HepG2 (cell line): ENCODE data around the gene RPS6KA2. TPM values are rescaled to one million over a fixed set of nuclear protein-coding genes. Genes with fewer than 3 reads are reported as not detected.

Experiments
- ATAC-seq: fragments of 200-7000 bp; cut with Tn5 transposase; 3 replicates; pipeline ENCODE4 v1.9.1; 2020; ENCODE audit warnings: mild to moderate bottlenecking, moderate library complexity
- BruUV-seq: library from RNA; stranded (reverse); fragments of 400-500 nt; replicated peaks from 2 replicates; lab custom pipeline; 2021; lab: Mats Ljungman, UMichigan
- CTCF ChIA-PET: fragments of 300-600 bp; formaldehyde crosslinking; extraction: SDS; loops from one replicate; lab custom pipeline; 2021; ENCODE audit warnings: low total read pairs, inconsistent platforms, low intra/inter-chr PET ratio; lab: Yijun Ruan, JAX
- POLR2A ChIA-PET: fragments of 350-600 bp; sonication (Branson Sonifier 250); formaldehyde crosslinking; loops from one replicate; lab custom pipeline; 2020; ENCODE audit warnings: antibody characterized with exemption, inconsistent platforms; lab: Yijun Ruan, JAX
- DNase-seq: peaks from one replicate; pipeline ENCODE4 v3.0.0-alpha.2; 2015; ENCODE audit warnings: low spot score
- FAIRE-seq: peaks from 3 replicates; lab custom pipeline; 2011; peaks lifted over from hg19 to GRCh38; lab: Jason Lieb, UNC
- H2AFZ ChIP-seq: one replicate; pipeline ENCODE4 v1.6.1; 2011; ENCODE audit warnings: low read length, inconsistent platforms
- H3K27ac ChIP-seq: fragments of 300-600 bp; 3 replicates; pipeline ENCODE4 v1.8.0; 2011; ENCODE audit warnings: mixed run types, mild to moderate bottlenecking, mixed read lengths, low read length, inconsistent platforms; ENCODE audit not compliant: insufficient read depth; ENCODE audit errors: extremely low read length
- H3K27me3 ChIP-seq, 2 experiments: fragments of 200-600 bp in 1 of 2; 2 replicates in 1 of 2; 3 replicates in 1 of 2; pipeline versions ENCODE4 v1.6.0 to v1.8.0; 2011; ENCODE audit warnings: low read length in 2 of 2, mild to moderate bottlenecking in 2 of 2, moderate library complexity in 2 of 2, inconsistent platforms in 1 of 2; ENCODE audit not compliant: insufficient read depth in 2 of 2, control insufficient read depth in 1 of 2
- H3K36me3 ChIP-seq, 2 experiments: fragments of 200-600 bp in 1 of 2; replicated peaks in 1 of 2; 2 replicates in 1 of 2; 3 replicates in 1 of 2; pipeline versions ENCODE4 v1.5.1 to v1.8.0; 2011; ENCODE audit warnings: low read length in 2 of 2, inconsistent platforms in 1 of 2; ENCODE audit not compliant: insufficient read depth in 2 of 2, control insufficient read depth in 1 of 2
- H3K4me1 ChIP-seq: 2 replicates; pipeline ENCODE4 v1.5.1; 2012; ENCODE audit warnings: low read length, inconsistent platforms; ENCODE audit not compliant: insufficient read depth
- H3K4me2 ChIP-seq: 2 replicates; pipeline ENCODE4 v1.6.0; 2011; ENCODE audit warnings: low read depth, low read length, inconsistent platforms
- H3K4me3 ChIP-seq, 3 experiments: fragments of 200-600 bp in 1 of 3; sonication (generic), shearing (Covaris generic) in 1 of 3; replicated peaks in 1 of 3; 2 replicates each; pipeline ENCODE4 v1.5.1; 2011 to 2016; ENCODE audit warnings: low read length in 3 of 3, inconsistent platforms in 2 of 3, low read depth in 2 of 3, mild to moderate bottlenecking in 2 of 3, control low read depth in 1 of 3, mixed read lengths in 1 of 3; ENCODE audit not compliant: insufficient read depth in 1 of 3
- H3K79me2 ChIP-seq: one replicate; pipeline ENCODE4 v1.6.1; 2011; ENCODE audit warnings: low read length, inconsistent platforms; ENCODE audit not compliant: insufficient read depth
- H3K9ac ChIP-seq: 2 replicates; pipeline ENCODE4 v1.6.0; 2011; ENCODE audit warnings: mild to moderate bottlenecking, low read depth, low read length, inconsistent platforms; ENCODE audit not compliant: insufficient read depth
- H3K9me3 ChIP-seq: 2 replicates; pipeline ENCODE4 v1.5.1; 2012; ENCODE audit warnings: mild to moderate bottlenecking, low read length
- H4K20me1 ChIP-seq: 2 replicates; pipeline ENCODE4 v1.6.0; 2011; ENCODE audit warnings: inconsistent platforms, mild to moderate bottlenecking, low read length, moderate library complexity; ENCODE audit not compliant: insufficient read depth
- CBFB ChIP-seq: sonication (generic); formaldehyde crosslinking; IDR thresholded peaks from 2 replicates; pipeline ENCODE4 v1.4.0; 2020; ENCODE audit warnings: missing genetic modification reagents
- FOXA3 ChIP-seq: IDR thresholded peaks from 2 replicates; pipeline ENCODE4 v1.6.1; 2016; ENCODE audit warnings: missing genetic modification reagents, missing compliant biosample characterization
- GZF1 ChIP-seq: sonication (generic); formaldehyde crosslinking; IDR thresholded peaks from 2 replicates; pipeline ENCODE4 v1.5.1; 2020; ENCODE audit warnings: mild to moderate bottlenecking, missing genetic modification reagents
- NCOR1 ChIP-seq: fragments of 200-600 bp; sonication (generic); IDR thresholded peaks from 2 replicates; pipeline ENCODE4 v1.7.0; 2017; ENCODE audit warnings: antibody characterized with exemption, low read length, borderline replicate concordance
- NFYC ChIP-seq: IDR thresholded peaks from 2 replicates; pipeline ENCODE4 v1.6.1; 2016; ENCODE audit warnings: missing genetic modification reagents, missing compliant biosample characterization
- ZBTB3 ChIP-seq: sonication (generic); formaldehyde crosslinking; IDR thresholded peaks from 2 replicates; pipeline ENCODE4 v1.4.0; 2020; ENCODE audit warnings: low read depth, mild to moderate bottlenecking, moderate library complexity, missing genetic modification reagents, borderline replicate concordance
- ZNF567 ChIP-seq: sonication (generic); formaldehyde crosslinking; IDR thresholded peaks from 2 replicates; pipeline ENCODE4 v1.8.1; 2023; ENCODE audit warnings: mild to moderate bottlenecking, missing genetic modification reagents, borderline replicate concordance
- WGBS: methylation state at CpG from one replicate; pipeline ENCODE4 v1.1.6; 2017; ENCODE audit warnings: low lambda C conversion rate; 5-methylcytosine and 5-hydroxymethylcytosine counted together
- in situ Hi-C: cut with HindIII; loops from 2 replicates; pipeline ENCODE4 v1.10.0; 2017; ENCODE audit warnings: low pct_unique_long_range_greater_than_20kb; ENCODE audit not compliant: extremely low pct_ligation_motif_present
- intact Hi-C: fragments of 100-400 bp; cut with micrococcal nuclease; formaldehyde crosslinking; loops from one replicate; pipeline ENCODE4 v1.10.0; 2022; ENCODE audit not compliant: unreplicated experiment
- polyA plus RNA-seq, 8 experiments: library from polyadenylated mRNA; depleted of rRNA in 3 of 8; stranded (reverse) in 7 of 8; unstranded in 1 of 8; fragments of >200 nt; fragmentation: Illumina TruSeq in 4 of 8; extraction: Trizol in 4 of 8; gene quantifications; 2 replicates each; pipeline versions ENCODE4 v1.2.1 to v1.2.3, GENCODE V29; 2011 to 2016; ENCODE audit warnings: low read depth in 4 of 8, missing spikeins in 1 of 8, mixed read lengths in 1 of 8; ENCODE audit not compliant: insufficient read depth in 1 of 8
- total RNA-seq, 5 experiments: library from RNA; depleted of rRNA; stranded (reverse); fragments of >200 nt; fragmentation: Illumina TruSeq; extraction: Trizol; gene quantifications; 2 replicates each; pipeline ENCODE4 v1.2.3, GENCODE V29; 2016; ENCODE audit warnings: low read depth in 1 of 5
- TF ChIP-seq, protein P1 (sequence below): sonication (generic); formaldehyde crosslinking; IDR thresholded peaks from 2 replicates; pipeline ENCODE4 v1.4.0; 2020; ENCODE audit warnings: missing genetic modification reagents
- TF ChIP-seq, protein P2 (sequence below): sonication (generic); formaldehyde crosslinking; IDR thresholded peaks from 2 replicates; pipeline ENCODE4; 2020; ENCODE audit warnings: missing genetic modification reagents, mild to moderate bottlenecking, borderline replicate concordance
- TF ChIP-seq, protein P3 (sequence below): sonication (generic); formaldehyde crosslinking; IDR thresholded peaks from 2 replicates; pipeline ENCODE4 v1.5.0; 2020; ENCODE audit warnings: mild to moderate bottlenecking, missing genetic modification reagents
- TF ChIP-seq, protein P4 (sequence below): sonication (generic); formaldehyde crosslinking; IDR thresholded peaks from 2 replicates; pipeline ENCODE4 v1.4.0; 2020; ENCODE audit warnings: missing genetic modification reagents, low read depth, mild to moderate bottlenecking, borderline replicate concordance
- TF ChIP-seq, protein P5 (sequence below): fragments of 450-650 bp; IDR thresholded peaks from 2 replicates; pipeline ENCODE4 v1.6.1; 2017; ENCODE audit warnings: mild to moderate bottlenecking

RPS6KA2 gene
- total and polyA plus RNA-seq, 2 of the 13 experiments (the other 11 are each of a cell fraction or from before 2014, with no cell fraction given): 0.22 to 0.38 TPM

DNA sequence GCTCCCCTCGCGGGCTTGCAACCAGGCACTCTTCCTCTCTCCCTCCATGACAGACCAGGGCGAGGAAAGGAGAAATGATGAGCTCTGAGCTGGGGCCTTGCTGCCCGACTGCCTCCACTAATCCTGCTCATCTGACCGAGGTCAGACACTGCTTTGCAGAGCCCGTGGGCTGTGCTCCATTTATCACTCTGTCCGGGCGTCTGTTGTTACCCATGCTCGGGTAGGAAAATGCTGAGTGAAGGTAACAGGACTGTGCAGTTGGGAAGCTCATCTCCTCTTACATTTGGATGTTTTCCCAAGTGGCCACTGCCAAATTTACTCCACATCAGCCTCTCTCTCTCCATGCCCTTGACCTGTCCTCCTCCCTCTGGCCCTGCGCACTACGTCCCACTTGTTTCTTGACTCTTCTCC, 14.6 kb downstream of the RPS6KA2 start:
- no peaks in the 10 kb centered on the region for H3K36me3 ChIP-seq
- H4K20me1 ChIP-seq: no peaks in the 10 kb centered on the region
- POLR2A ChIA-PET: no interaction called here
- in situ Hi-C loops: no loop called here
- FAIRE-seq (no peak), ATAC-seq (peak; percentile 28; the same call in 1 of the 3 replicates), DNase-seq (no peak)
- no peak overlapping the region for H3K4me3 ChIP-seq
- WGBS: 33% methylated on average over 7 of the region's 11 CpGs
- H3K79me2 ChIP-seq: no peaks in the 10 kb centered on the region
- H3K9me3 ChIP-seq: no peaks in the 10 kb centered on the region
- H3K27ac ChIP-seq: no peak overlapping the region
- TF ChIP-seq ZBTB3 (no peak), ZNF567 (no peak), GZF1 (CRISPR knock-in tag) (no peak), NCOR1 (no peak), NFYC (CRISPR knock-in tag) (no peak), FOXA3 (CRISPR knock-in tag) (no peak), CBFB (CRISPR knock-in tag) (no peak)
- TF ChIP-seq, protein P1, sequence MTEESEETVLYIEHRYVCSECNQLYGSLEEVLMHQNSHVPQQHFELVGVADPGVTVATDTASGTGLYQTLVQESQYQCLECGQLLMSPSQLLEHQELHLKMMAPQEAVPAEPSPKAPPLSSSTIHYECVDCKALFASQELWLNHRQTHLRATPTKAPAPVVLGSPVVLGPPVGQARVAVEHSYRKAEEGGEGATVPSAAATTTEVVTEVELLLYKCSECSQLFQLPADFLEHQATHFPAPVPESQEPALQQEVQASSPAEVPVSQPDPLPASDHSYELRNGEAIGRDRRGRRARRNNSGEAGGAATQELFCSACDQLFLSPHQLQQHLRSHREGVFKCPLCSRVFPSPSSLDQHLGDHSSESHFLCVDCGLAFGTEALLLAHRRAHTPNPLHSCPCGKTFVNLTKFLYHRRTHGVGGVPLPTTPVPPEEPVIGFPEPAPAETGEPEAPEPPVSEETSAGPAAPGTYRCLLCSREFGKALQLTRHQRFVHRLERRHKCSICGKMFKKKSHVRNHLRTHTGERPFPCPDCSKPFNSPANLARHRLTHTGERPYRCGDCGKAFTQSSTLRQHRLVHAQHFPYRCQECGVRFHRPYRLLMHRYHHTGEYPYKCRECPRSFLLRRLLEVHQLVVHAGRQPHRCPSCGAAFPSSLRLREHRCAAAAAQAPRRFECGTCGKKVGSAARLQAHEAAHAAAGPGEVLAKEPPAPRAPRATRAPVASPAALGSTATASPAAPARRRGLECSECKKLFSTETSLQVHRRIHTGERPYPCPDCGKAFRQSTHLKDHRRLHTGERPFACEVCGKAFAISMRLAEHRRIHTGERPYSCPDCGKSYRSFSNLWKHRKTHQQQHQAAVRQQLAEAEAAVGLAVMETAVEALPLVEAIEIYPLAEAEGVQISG (CRISPR knock-in tag): no peak
- TF ChIP-seq, protein P2, sequence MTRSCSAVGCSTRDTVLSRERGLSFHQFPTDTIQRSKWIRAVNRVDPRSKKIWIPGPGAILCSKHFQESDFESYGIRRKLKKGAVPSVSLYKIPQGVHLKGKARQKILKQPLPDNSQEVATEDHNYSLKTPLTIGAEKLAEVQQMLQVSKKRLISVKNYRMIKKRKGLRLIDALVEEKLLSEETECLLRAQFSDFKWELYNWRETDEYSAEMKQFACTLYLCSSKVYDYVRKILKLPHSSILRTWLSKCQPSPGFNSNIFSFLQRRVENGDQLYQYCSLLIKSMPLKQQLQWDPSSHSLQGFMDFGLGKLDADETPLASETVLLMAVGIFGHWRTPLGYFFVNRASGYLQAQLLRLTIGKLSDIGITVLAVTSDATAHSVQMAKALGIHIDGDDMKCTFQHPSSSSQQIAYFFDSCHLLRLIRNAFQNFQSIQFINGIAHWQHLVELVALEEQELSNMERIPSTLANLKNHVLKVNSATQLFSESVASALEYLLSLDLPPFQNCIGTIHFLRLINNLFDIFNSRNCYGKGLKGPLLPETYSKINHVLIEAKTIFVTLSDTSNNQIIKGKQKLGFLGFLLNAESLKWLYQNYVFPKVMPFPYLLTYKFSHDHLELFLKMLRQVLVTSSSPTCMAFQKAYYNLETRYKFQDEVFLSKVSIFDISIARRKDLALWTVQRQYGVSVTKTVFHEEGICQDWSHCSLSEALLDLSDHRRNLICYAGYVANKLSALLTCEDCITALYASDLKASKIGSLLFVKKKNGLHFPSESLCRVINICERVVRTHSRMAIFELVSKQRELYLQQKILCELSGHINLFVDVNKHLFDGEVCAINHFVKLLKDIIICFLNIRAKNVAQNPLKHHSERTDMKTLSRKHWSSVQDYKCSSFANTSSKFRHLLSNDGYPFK: no peak
- TF ChIP-seq, protein P3, sequence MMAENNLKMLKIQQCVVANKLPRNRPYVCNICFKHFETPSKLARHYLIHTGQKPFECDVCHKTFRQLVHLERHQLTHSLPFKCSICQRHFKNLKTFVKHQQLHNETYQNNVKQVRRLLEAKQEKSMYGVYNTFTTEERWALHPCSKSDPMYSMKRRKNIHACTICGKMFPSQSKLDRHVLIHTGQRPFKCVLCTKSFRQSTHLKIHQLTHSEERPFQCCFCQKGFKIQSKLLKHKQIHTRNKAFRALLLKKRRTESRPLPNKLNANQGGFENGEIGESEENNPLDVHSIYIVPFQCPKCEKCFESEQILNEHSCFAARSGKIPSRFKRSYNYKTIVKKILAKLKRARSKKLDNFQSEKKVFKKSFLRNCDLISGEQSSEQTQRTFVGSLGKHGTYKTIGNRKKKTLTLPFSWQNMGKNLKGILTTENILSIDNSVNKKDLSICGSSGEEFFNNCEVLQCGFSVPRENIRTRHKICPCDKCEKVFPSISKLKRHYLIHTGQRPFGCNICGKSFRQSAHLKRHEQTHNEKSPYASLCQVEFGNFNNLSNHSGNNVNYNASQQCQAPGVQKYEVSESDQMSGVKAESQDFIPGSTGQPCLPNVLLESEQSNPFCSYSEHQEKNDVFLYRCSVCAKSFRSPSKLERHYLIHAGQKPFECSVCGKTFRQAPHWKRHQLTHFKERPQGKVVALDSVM (CRISPR knock-in tag): no peak
- TF ChIP-seq, protein P4, sequence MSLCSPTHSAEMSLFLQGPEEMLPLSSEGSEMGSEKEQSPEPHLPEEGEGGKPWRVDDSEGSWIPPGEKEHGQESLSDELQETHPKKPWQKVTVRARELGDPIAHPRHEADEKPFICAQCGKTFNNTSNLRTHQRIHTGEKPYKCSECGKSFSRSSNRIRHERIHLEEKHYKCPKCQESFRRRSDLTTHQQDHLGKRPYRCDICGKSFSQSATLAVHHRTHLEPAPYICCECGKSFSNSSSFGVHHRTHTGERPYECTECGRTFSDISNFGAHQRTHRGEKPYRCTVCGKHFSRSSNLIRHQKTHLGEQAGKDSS (CRISPR knock-in tag): no peak
- TF ChIP-seq, protein P5, sequence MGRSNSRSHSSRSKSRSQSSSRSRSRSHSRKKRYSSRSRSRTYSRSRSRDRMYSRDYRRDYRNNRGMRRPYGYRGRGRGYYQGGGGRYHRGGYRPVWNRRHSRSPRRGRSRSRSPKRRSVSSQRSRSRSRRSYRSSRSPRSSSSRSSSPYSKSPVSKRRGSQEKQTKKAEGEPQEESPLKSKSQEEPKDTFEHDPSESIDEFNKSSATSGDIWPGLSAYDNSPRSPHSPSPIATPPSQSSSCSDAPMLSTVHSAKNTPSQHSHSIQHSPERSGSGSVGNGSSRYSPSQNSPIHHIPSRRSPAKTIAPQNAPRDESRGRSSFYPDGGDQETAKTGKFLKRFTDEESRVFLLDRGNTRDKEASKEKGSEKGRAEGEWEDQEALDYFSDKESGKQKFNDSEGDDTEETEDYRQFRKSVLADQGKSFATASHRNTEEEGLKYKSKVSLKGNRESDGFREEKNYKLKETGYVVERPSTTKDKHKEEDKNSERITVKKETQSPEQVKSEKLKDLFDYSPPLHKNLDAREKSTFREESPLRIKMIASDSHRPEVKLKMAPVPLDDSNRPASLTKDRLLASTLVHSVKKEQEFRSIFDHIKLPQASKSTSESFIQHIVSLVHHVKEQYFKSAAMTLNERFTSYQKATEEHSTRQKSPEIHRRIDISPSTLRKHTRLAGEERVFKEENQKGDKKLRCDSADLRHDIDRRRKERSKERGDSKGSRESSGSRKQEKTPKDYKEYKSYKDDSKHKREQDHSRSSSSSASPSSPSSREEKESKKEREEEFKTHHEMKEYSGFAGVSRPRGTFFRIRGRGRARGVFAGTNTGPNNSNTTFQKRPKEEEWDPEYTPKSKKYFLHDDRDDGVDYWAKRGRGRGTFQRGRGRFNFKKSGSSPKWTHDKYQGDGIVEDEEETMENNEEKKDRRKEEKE: no peak
- TF ChIP-seq, all 625 proteins: peak for 0
- no peak overlapping the region for H3K4me2 ChIP-seq
- no peak overlapping the region for H2AFZ ChIP-seq
- H3K4me1 ChIP-seq: no peaks in the 10 kb centered on the region
- H3K27me3 ChIP-seq: peaks cover 5 to 72% of the 10 kb centered on the region in 2 experiments
- no peak overlapping the region for H3K9ac ChIP-seq
- CTCF ChIA-PET: no interaction called here
- BruUV-seq: no TSS peak
- intact Hi-C loops: no loop called here
